Midbrain (tissue), 1 donor: ENCODE results near the gene UXS1.

Experiments used
- DNase-seq: peaks from one replicate; lab custom pipeline; 2025; lab: John Stamatoyannopoulos, UW

UXS1 gene

GRCh38 chr2:106189325-106189724, 4.8 kb downstream of the UXS1 start:
- peak; percentile 17 for DNase-seq

GRCh38 chr2:106187273-106187891, 6.7 kb downstream of the UXS1 start:
- DNase-seq: no peak

- no peak for DNase-seq
These were observed 8.5 kb downstream of the UXS1 start for GRCh38 chr2:106185475-106186184.

GRCh38 chr2:106184857-106185256, 9.2 kb downstream of the UXS1 start:
- DNase-seq: no peak

GRCh38 chr2:106184394-106184793, 9.7 kb downstream of the UXS1 start:
- DNase-seq: no peak

GRCh38 chr2:106183101-106183696, 10.9 kb downstream of the UXS1 start:
- no peak for DNase-seq

GRCh38 chr2:106181064-106181463, 13.0 kb downstream of the UXS1 start:
- DNase-seq: no peak

- no peak for DNase-seq
These were observed 13.5 kb downstream of the UXS1 start for GRCh38 chr2:106180602-106181001.

GRCh38 chr2:106178716-106179115, 15.4 kb downstream of the UXS1 start:
- no peak for DNase-seq

- DNase-seq: no peak
These were observed 16.5 kb downstream of the UXS1 start for GRCh38 chr2:106177581-106177980.

- no peak for DNase-seq
These were observed 17.5 kb downstream of the UXS1 start for GRCh38 chr2:106176446-106177099.

- DNase-seq: no peak
These were observed 18.8 kb downstream of the UXS1 start for GRCh38 chr2:106175086-106175850.

GRCh38 chr2:106174056-106174455, 20.0 kb downstream of the UXS1 start:
- DNase-seq: no peak

GRCh38 chr2:106172649-106173048, 21.5 kb downstream of the UXS1 start:
- DNase-seq: no peak

GRCh38 chr2:106168657-106169056, 25.4 kb downstream of the UXS1 start:
- DNase-seq: no peak

GRCh38 chr2:106167067-106167466, 27.0 kb downstream of the UXS1 start:
- DNase-seq: no peak

GRCh38 chr2:106165561-106165960, 28.5 kb downstream of the UXS1 start:
- DNase-seq: no peak

GRCh38 chr2:106165029-106165428, 29.1 kb downstream of the UXS1 start:
- no peak for DNase-seq

GRCh38 chr2:106163948-106164545, 30.1 kb downstream of the UXS1 start:
- DNase-seq: no peak

- no peak for DNase-seq
These were observed 31.9 kb downstream of the UXS1 start for GRCh38 chr2:106161938-106162820.

- no peak for DNase-seq
These were observed 32.8 kb downstream of the UXS1 start for GRCh38 chr2:106161341-106161740.
